A549 treated with RU486 at 1 μM for 4 hours (cell line): Measurements from ENCODE around the gene NR2C2. TPM values are rescaled to one million over a fixed set of nuclear protein-coding genes. Genes with fewer than 3 reads are reported as not detected.

ENCODE experiments used
- total RNA-seq: library from RNA; stranded (reverse); fragments of 200-300 nt; extraction: Qiagen RNA extraction; gene quantifications from 5 replicates; pipeline ENCODE4 v1.2.3, GENCODE V29; 2022; ENCODE audit warnings: low read depth

NR2C2 gene
- 13.7 to 18.8 TPM (median 18.6 TPM) in 5 replicates for total RNA-seq

DNA sequence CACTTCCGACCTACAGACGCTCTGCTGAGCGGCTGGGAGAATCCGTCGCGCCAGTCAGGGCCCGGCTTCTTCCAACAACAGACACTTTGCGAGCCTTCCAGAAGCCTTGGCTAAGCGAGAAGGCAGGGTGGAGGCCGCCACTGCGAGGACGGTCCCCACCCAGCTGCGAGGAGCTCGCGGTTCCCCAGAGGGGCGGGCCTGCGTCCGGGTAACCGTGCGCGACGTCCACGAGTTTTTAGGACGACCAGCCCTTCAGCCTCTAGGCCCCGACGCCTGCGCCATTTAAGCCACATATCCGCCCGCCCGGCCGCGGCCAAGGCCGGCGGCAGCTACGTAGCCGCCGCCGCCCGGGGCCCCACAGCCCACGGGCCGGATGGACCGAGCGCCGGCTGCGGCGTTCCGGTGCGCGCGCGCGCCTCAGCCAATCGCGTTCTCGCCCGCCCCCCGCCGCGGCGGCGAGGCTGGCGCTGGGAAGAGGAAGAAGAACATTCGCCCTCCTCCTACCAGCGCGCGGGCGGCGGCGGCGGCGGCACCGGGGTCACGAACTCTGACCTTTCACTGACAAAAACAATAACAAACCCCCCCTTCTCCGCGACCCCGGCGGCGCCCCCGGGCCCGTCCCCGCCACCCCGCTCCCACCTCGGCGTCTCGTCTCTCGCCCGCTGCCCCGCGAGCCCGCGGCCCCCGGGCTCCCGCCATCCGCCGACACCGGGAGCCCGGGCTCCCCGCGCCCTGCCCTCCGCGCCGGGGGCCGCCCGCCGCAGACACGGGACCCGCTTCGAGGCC lies at the start of gene NR2C2:
TSS of gene NR2C2 (plus strand) at position 484 of the 786 bp plus-strand sequence. CDS start 56,332 bp downstream, outside the sequence.

DNA sequence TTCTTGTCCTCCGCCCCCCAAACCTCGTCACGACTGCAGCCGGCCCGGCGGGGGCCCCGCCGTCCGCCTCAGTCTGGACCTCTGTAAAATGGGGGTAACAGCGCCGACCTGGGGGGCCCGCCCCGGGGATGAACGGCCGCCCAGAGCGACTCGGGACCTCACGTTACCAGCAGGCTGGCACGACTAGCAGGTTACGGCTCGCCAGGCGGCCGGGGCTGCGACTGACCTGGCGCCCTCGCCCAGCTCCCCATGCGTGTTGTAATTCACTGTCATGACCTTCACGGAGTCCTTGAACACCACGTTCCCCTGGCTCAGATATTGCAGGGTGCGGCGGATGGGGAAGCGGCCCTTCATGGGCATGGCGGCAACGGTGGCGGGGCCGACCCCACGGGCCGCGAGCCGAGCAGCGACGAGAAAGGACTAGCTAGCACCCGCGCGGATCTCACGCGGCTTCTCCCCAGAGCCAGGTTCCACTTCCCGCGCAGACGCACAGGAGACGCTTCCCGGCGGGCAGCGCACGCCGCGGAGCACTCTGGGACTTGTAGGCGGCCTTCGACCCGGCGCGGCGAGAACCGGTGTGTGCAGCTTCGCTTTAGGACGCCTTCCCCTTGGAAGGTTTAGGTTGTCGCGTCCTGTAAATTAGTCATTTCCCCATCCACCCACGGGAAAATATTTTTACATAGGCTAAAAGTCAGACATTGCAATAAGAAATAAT lies 117.6 kb downstream of the NR2C2 start, which contains the start of gene MRPS25:
TSS of gene MRPS25 (minus strand) at position 481 of the 715 bp plus-strand sequence. CDS start at position 360, 121 bp downstream.

Other genes with a start within 250 kb of the NR2C2 start
- gene FGD5, start 128.6 kb upstream of the NR2C2 start, total RNA-seq: 0.05 to 0.16 TPM in 2 of 5 replicates, not detected in the others
- gene MRPS25, start 117.7 kb downstream of the NR2C2 start, total RNA-seq: 45.5 to 68.0 TPM (median 55.1 TPM) in 5 replicates
- 6.5 to 10.5 TPM (median 10.0 TPM) in 5 replicates for gene RBSN, start 151.6 kb downstream of the NR2C2 start, total RNA-seq